Heart left ventricle (tissue), 16 donors: Measurements from ENCODE around the gene ZMIZ1. TPM values are rescaled to one million over a fixed set of nuclear protein-coding genes. Genes with fewer than 3 reads are reported as not detected.
"Not testable (repeated sequence)": the region's sequence is repeated elsewhere in the genome, so short reads cannot be mapped to it uniquely, and the experiment has no call there.

Experiments
- ATAC-seq, 4 donors: fragments of 200-7000 bp; cut with Tn5 transposase; one replicate each; pipeline ENCODE4 v1.9.1; 2020 to 2022; ENCODE audit warnings: moderate library complexity in 4 of 4, mild to moderate bottlenecking in 3 of 4, moderate number of reproducible peaks in 1 of 4
- DNase-seq, 5 donors: peaks; one replicate each; pipeline ENCODE4 v3.0.0-alpha.2; 2020
- H3K27ac ChIP-seq, 12 donors: fragments of 200-600 bp; sonication (generic) in 4 of 12; one replicate each; pipeline versions ENCODE4 v1.5.0 to v1.8.0; 2016 to 2022; ENCODE audit warnings: mild to moderate bottlenecking in 2 of 12
- H3K27me3 ChIP-seq, 9 donors: fragments of 200-600 bp; sonication (generic) in 2 of 9; one replicate each; pipeline versions ENCODE4 v1.5.1 to v1.8.0; 2016 to 2022; ENCODE audit warnings: mild to moderate bottlenecking in 3 of 9
- H3K36me3 ChIP-seq, 9 donors: fragments of 200-600 bp; sonication (generic) in 2 of 9; one replicate each; pipeline versions ENCODE4 v1.5.0 to v1.8.0; 2018 to 2022; ENCODE audit warnings: mild to moderate bottlenecking in 2 of 9
- H3K4me1 ChIP-seq, 12 donors: fragments of 200-600 bp; sonication (generic) in 4 of 12; one replicate each; pipeline versions ENCODE4 v1.5.0 to v1.8.0; 2016 to 2022; ENCODE audit warnings: mild to moderate bottlenecking in 3 of 12
- H3K4me3 ChIP-seq, 12 donors: fragments of 200-600 bp; sonication (generic) in 4 of 12; one replicate each; pipeline versions ENCODE4 v1.5.0 to v1.8.0; 2017 to 2022; ENCODE audit warnings: mild to moderate bottlenecking in 9 of 12, moderate library complexity in 4 of 12
- H3K9me3 ChIP-seq, 12 donors: fragments of 200-600 bp; sonication (generic) in 4 of 12; one replicate each; pipeline versions ENCODE4 v1.5.0 to v1.8.0; 2016 to 2022; ENCODE audit warnings: mild to moderate bottlenecking in 1 of 12
- CTCF ChIP-seq, 12 donors: fragments of 200-600 bp; sonication (generic) in 4 of 12; IDR thresholded peaks; one replicate each; pipeline versions ENCODE4 v1.5.0 to v1.8.0; 2018 to 2022; ENCODE audit warnings: antibody characterized with exemption in 12 of 12, mild to moderate bottlenecking in 5 of 12
- POLR2A ChIP-seq, 2 donors: fragments of 450-650 bp; IDR thresholded peaks; one replicate each; pipeline ENCODE4 v1.6.1; 2017; ENCODE audit warnings: antibody characterized with exemption in 2 of 2, mild to moderate bottlenecking in 2 of 2, moderate library complexity in 2 of 2
- WGBS, 4 donors: extraction: QIAGEN DNeasy Blood & Tissue Kit in 2 of 4; methylation state at CpG; one replicate each; pipeline versions ENCODE4 v1.1.5 to v1.1.7; 2013 to 2018; 5-methylcytosine and 5-hydroxymethylcytosine counted together
- intact Hi-C, 10 donors: fragments of 100-400 bp; cut with DNase I; formaldehyde crosslinking; loops; one replicate each; pipeline versions ENCODE4 v1.11.1 to v1.14.2; 2022
- polyA plus RNA-seq, 2 donors: library from polyadenylated mRNA; stranded (reverse); fragments of 200-250 nt; gene quantifications; one replicate each; pipeline ENCODE4 v1.2.3, GENCODE V29; 2013
- total RNA-seq, 9 donors: library from RNA; depleted of rRNA in 2 of 9; stranded (reverse); fragments of >200 nt in 2 of 9; fragmentation: NEBNext Ultra II Directional in 3 of 9; extraction: Animal tissue kit (Norgen Biotek cat#: 25700) in 3 of 9; gene quantifications; one replicate each; pipeline versions ENCODE4 v1.1.0 to v1.2.4, GENCODE V29; 2016 to 2023
- donor health status: ischemic (EF 13 %, LVEDD 7.1; RV severe dilation, severe dysfunction).
- donor health status: healthy with polysubstance abuse.
- donor health status: DM: no; HTN: yes; CAD: no.
- donor health status: DM: no; HTN: no; CAD: no.
- donor health status: ischemic (EF 25% LVEDD 6.9; RV normal size, moderate dysfunction).
- donor health status: ischemic (EF 25% LVEDD 5.7; RV mildly dilated, moderate dysfunction).
- donor health status: healthy.
- donor health status: DM: yes; HTN: yes; CAD: no.
- donor health status: ischemic (EF 35%, LVEDD 5.7; RV mildly dilated, moderate dysfunction).
- donor health status: nonischemic (EF 11% LVEDD 7.7; RV severe dilation, severe dysfunction).
- donor health status: DM: yes; HTN: yes; CAD: no.
- donor health status: PGD.
- donor health status: ischemic (EF 29% LVEDD 5.4; RV normal size, mild dysfunction).
- donor health status: nonischemic (EF 23%, LVEDD 6.1; RV moderate dilation, normal function).

Gene ZMIZ1
- total and polyA plus RNA-seq, 11 donors = 19.7 to 75.4 (median 49.2) TPM

GRCh38 chr10:79275431-79275851 is 206.7 kb downstream of the ZMIZ1 start:
- Histone ChIP-seq H3K27me3 (no peaks in the 10 kb centered on the region), H3K9me3 (no peaks in the 10 kb centered on the region), H3K27ac (peak overlapping the region; percentile 53 to 97 (median 86)), H3K4me3 (no peak overlapping the region), H3K36me3 (peaks cover 0 to 42% (median 24%) of the 10 kb centered on the region in 9 donors), H3K4me1 (peaks cover 12 to 75% (median 60%) of the 10 kb centered on the region in 12 donors)
- intact Hi-C loops = loop anchor here in 4 of 10 donors (2.0 to 10.0 kb wide), 2 partner anchors 51 to 53 kb away; no protein-coding TSS in a partner anchor
- peak; percentile 56 to 82 (median 78) for DNase-seq
- no peak for TF ChIP-seq CTCF (IDR thresholded peaks at IDR 0.05)
- TF ChIP-seq POLR2A (IDR thresholded peaks at IDR 0.05) = no peak
- peak in 3 of 4 donors; percentile 9 to 24 (median 23) for ATAC-seq
- WGBS, 4 donors = 12 to 24% (median 19%) methylated on average over 7 to 10 of the region's 10 CpGs

GRCh38 chr10:79277579-79278269 is 209.0 kb downstream of the ZMIZ1 start:
- Histone ChIP-seq H3K36me3 (peaks cover 0 to 60% (median 39%) of the 10 kb centered on the region in 9 donors), H3K4me1 (peaks cover 12 to 65% (median 52%) of the 10 kb centered on the region in 12 donors), H3K27ac (peak overlapping the region in 3 of 12 donors; percentile 29 to 90 (median 41)), H3K4me3 (no peak overlapping the region), H3K9me3 (no peaks in the 10 kb centered on the region), H3K27me3 (no peaks in the 10 kb centered on the region)
- 76 to 80% (median 76%) methylated on average over 11 to 13 of the region's 13 CpGs for WGBS, 4 donors
- intact Hi-C loops = loop anchor here in 2 of 10 donors (10.0 kb wide), 1 partner anchor 53 kb away; no protein-coding TSS in a partner anchor
- DNase-seq = no peak
- TF ChIP-seq POLR2A (IDR thresholded peaks at IDR 0.05) (no peak), CTCF (IDR thresholded peaks at IDR 0.05) (no peak)
- ATAC-seq = no peak

GRCh38 chr10:79279047-79279446 is 210.3 kb downstream of the ZMIZ1 start:
- Histone ChIP-seq H3K36me3 (peaks cover 0 to 73% (median 47%) of the 10 kb centered on the region in 9 donors), H3K4me1 (peaks cover 8 to 58% (median 39%) of the 10 kb centered on the region in 12 donors)
- not testable (repeated sequence) for H3K27me3 ChIP-seq, H3K27ac ChIP-seq, H3K4me3 ChIP-seq, DNase-seq, ATAC-seq, H3K9me3 ChIP-seq
- intact Hi-C loops = loop anchor here in 2 of 10 donors (10.0 kb wide), 1 partner anchor 54 kb away; no protein-coding TSS in a partner anchor
- 96% methylated on average over 10 to 33 of the region's 33 CpGs for WGBS, 4 donors

- intact Hi-C loops = loop anchor here in 1 of 10 donors (10.0 kb wide), 1 partner anchor 56 kb away; no protein-coding TSS in a partner anchor
- no peak for DNase-seq
- no peak for ATAC-seq
- H3K4me3 ChIP-seq = no peak overlapping the region
- 44 to 65% (median 55%) methylated on average over 6 of the region's 6 CpGs for WGBS, 4 donors
- no peak overlapping the region for H3K27ac ChIP-seq
- no peaks in the 10 kb centered on the region for H3K9me3 ChIP-seq
- H3K27me3 ChIP-seq = no peaks in the 10 kb centered on the region
- peaks cover under 1 to 55% (median 33%) of the 10 kb centered on the region in 12 donors for H3K4me1 ChIP-seq
- peaks cover 0 to 92% (median 55%) of the 10 kb centered on the region in 9 donors for H3K36me3 ChIP-seq
- TF ChIP-seq POLR2A (IDR thresholded peaks at IDR 0.05) (no peak), CTCF (IDR thresholded peaks at IDR 0.05) (no peak)
Observed at GRCh38 chr10:79280956-79281355, 212.2 kb downstream of the ZMIZ1 start.
